K562 (cell line): ENCODE data around the gene CCDC61. TPM values are rescaled to one million over a fixed set of nuclear protein-coding genes. Genes with fewer than 3 reads are reported as not detected.

Experiments
- BRF2 ChIP-seq: IDR thresholded peaks from 3 replicates; pipeline ENCODE4 v1.6.1; 2011; ENCODE audit warnings: borderline replicate concordance, mild to moderate bottlenecking; ENCODE audit not compliant: insufficient read length, insufficient read depth
- DLX4 ChIP-seq: fragments of 250-450 bp; sonication (Bioruptor Pico); IDR thresholded peaks from 2 replicates; pipeline ENCODE4 v1.6.1; 2021; ENCODE audit warnings: mild to moderate bottlenecking
- ILK ChIP-seq: fragments of 450-650 bp; IDR thresholded peaks from 2 replicates; pipeline ENCODE4 v1.6.1; 2016; ENCODE audit warnings: missing genetic modification characterization, low read depth, mild to moderate bottlenecking, missing compliant biosample characterization, moderate library complexity, borderline replicate concordance
- RBFOX2 ChIP-seq: fragments of 200-400 bp; formaldehyde crosslinking; IDR thresholded peaks from 2 replicates; pipeline ENCODE4 v1.6.1; 2017; ENCODE audit warnings: low read depth, mild to moderate bottlenecking, low read length, moderate library complexity
- SMARCE1 ChIP-seq: fragments of 450-650 bp; IDR thresholded peaks from 2 replicates; pipeline ENCODE4 v1.7.1; 2016; ENCODE audit warnings: mild to moderate bottlenecking
- ZBTB12 ChIP-seq: fragments of 250-450 bp; sonication (Bioruptor Pico); IDR thresholded peaks from 2 replicates; pipeline ENCODE4 v1.4.0; 2020
- ZBTB34 ChIP-seq: fragments of 250-450 bp; sonication (Bioruptor Pico); IDR thresholded peaks from 2 replicates; pipeline ENCODE4 v1.8.0; 2021; ENCODE audit warnings: mild to moderate bottlenecking, moderate library complexity
- ZEB2 ChIP-seq: fragments of 450-650 bp; IDR thresholded peaks from 2 replicates; pipeline ENCODE4 v1.6.1; 2016
- ZFP30 ChIP-seq: fragments of 250-450 bp; sonication (Bioruptor Pico); IDR thresholded peaks from 2 replicates; pipeline ENCODE4 v1.8.0; 2022; ENCODE audit warnings: moderate library complexity, mild to moderate bottlenecking, inconsistent platforms, borderline replicate concordance
- ZNF318 ChIP-seq, 2 experiments: fragments of 450-650 bp; IDR thresholded peaks; 2 replicates each; pipeline ENCODE4 v1.6.1; 2016; ENCODE audit warnings: mild to moderate bottlenecking in 2 of 2, borderline replicate concordance in 1 of 2, low read depth in 1 of 2, moderate library complexity in 1 of 2
- ZNF354B ChIP-seq: fragments of 250-450 bp; sonication (Bioruptor Pico); IDR thresholded peaks from 2 replicates; pipeline ENCODE4 v1.4.0; 2020
- ZNF76 ChIP-seq: fragments of 250-450 bp; sonication (Bioruptor Pico); IDR thresholded peaks from 2 replicates; pipeline ENCODE4 v1.4.0; 2020; ENCODE audit warnings: mild to moderate bottlenecking, moderate library complexity, borderline replicate concordance
- ZNF780A ChIP-seq: fragments of 250-450 bp; sonication (Bioruptor Pico); IDR thresholded peaks from 2 replicates; pipeline ENCODE4 v1.5.0; 2021; ENCODE audit warnings: mild to moderate bottlenecking
- ZNF79 ChIP-seq: fragments of 250-450 bp; sonication (Bioruptor Pico); IDR thresholded peaks from 2 replicates; pipeline ENCODE4 v1.4.0; 2020; ENCODE audit warnings: low read depth, mild to moderate bottlenecking, moderate library complexity
- polyA plus RNA-seq, 8 experiments: library from polyadenylated mRNA; depleted of rRNA in 4 of 8; stranded (reverse) in 5 of 8; unstranded in 3 of 8; fragments of >200 nt; fragmentation: Nextera tagmentation in 2 of 8; fragmentation: Illumina TruSeq in 1 of 8; extraction: Ambion mirVana in 2 of 8; extraction: Trizol in 1 of 8; gene quantifications; 2 replicates each; pipeline versions ENCODE4 v1.2.1 to v1.2.3, GENCODE V29; 2011 to 2014; ENCODE audit warnings: inconsistent platforms in 1 of 8, missing spikeins in 1 of 8
- total RNA-seq, 7 experiments: library from RNA; depleted of rRNA in 6 of 7; stranded (reverse); fragments of >200 nt in 6 of 7; fragmentation: Illumina TruSeq in 2 of 7; extraction: Trizol in 2 of 7; gene quantifications; 2 replicates each; pipeline versions ENCODE4 v1.2.1 to v1.2.3, GENCODE V29; 2011 to 2021; ENCODE audit warnings: low replicate concordance in 1 of 7

CCDC61 gene
- total and polyA plus RNA-seq, 9 of the 15 experiments (the other 6 are each of a cell fraction or from before 2014, with no cell fraction given): 0.07 to 27.0 (median 10.3) TPM

- TF ChIP-seq ZBTB12 (CRISPR knock-in tag): peak; percentile 65
- TF ChIP-seq SMARCE1: peak; percentile 35; the same call in 1 of the 2 replicates
- TF ChIP-seq RBFOX2: 0 out of 2 replicates have a peak, but pooled peaks have one; percentile 14
- TF ChIP-seq DLX4 (CRISPR knock-in tag): no peak
- TF ChIP-seq ILK (tag): no peak
- no peak for TF ChIP-seq ZNF79 (CRISPR knock-in tag)
- TF ChIP-seq ZBTB34 (CRISPR knock-in tag): no peak
- no peak for TF ChIP-seq ZNF354B (CRISPR knock-in tag)
- TF ChIP-seq ZNF76 (CRISPR knock-in tag): no peak
- TF ChIP-seq BRF2: no peak
- no peak for TF ChIP-seq ZFP30 (CRISPR knock-in tag)
- TF ChIP-seq ZEB2: peak; percentile 39; the same call in 1 of the 2 replicates
- no peak for TF ChIP-seq ZNF780A
- TF ChIP-seq ZNF318 (IDR thresholded peaks at IDR 0.05; ENCODE audit: borderline replicate concordance in 1 of 2, low read depth in 1 of 2): no peak
These were observed 4.4 kb downstream of the CCDC61 start (continued) for GRCh38 chr19:45999653-46000121.
